GM12878 (cell line): ENCODE data around the gene GPM6B. TPM values are rescaled to one million over a fixed set of nuclear protein-coding genes. Genes with fewer than 3 reads are reported as not detected.

Source experiments
- ATF3 ChIP-seq: IDR thresholded peaks from 2 replicates; pipeline ENCODE4 v1.6.1; 2011; ENCODE audit warnings: low read depth, mild to moderate bottlenecking, low read length, moderate library complexity, borderline replicate concordance; ENCODE audit errors: extremely low read depth
- CBFB ChIP-seq: IDR thresholded peaks from 2 replicates; pipeline ENCODE4 v1.6.1; 2016; ENCODE audit warnings: antibody characterized with exemption, low read depth
- CBX3 ChIP-seq: fragments of 200-600 bp; sonication (generic); IDR thresholded peaks from 2 replicates; pipeline ENCODE4 v1.6.1; 2016; ENCODE audit warnings: low read depth, borderline replicate concordance
- CBX5 ChIP-seq: sonication (generic); IDR thresholded peaks from 2 replicates; pipeline ENCODE4 v1.6.1; 2016; ENCODE audit warnings: low read depth, moderate library complexity, mild to moderate bottlenecking, inconsistent platforms
- EGR1 ChIP-seq, 2 experiments: IDR thresholded peaks; 1 replicate in 1 of 2; 2 replicates in 1 of 2; pipeline ENCODE4 v1.6.1; 2011 to 2012; ENCODE audit warnings: low read depth in 2 of 2, low read length in 2 of 2, borderline replicate concordance in 1 of 2, mild to moderate bottlenecking in 1 of 2, moderate library complexity in 1 of 2
- EZH2 ChIP-seq: IDR thresholded peaks from 2 replicates; pipeline ENCODE4 v1.6.1; 2012; ENCODE audit warnings: low read depth, mild to moderate bottlenecking, control low read depth, inconsistent platforms, low read length, borderline replicate concordance; ENCODE audit not compliant: control insufficient read depth
- GABPA ChIP-seq: IDR thresholded peaks from 2 replicates; pipeline ENCODE4 v1.6.1; 2014; ENCODE audit warnings: antibody characterized with exemption, low read depth, mild to moderate bottlenecking, inconsistent platforms
- IKZF1 ChIP-seq: fragments of 450-650 bp; conservative IDR thresholded peaks from 2 replicates; pipeline ENCODE4 v1.6.1; 2017; ENCODE audit warnings: antibody characterized with exemption, mild to moderate bottlenecking
- IKZF2 ChIP-seq, 2 experiments: fragments of 450-650 bp; IDR thresholded peaks; 2 replicates each; pipeline ENCODE4 v1.6.1; 2017; ENCODE audit warnings: mild to moderate bottlenecking in 2 of 2, moderate library complexity in 2 of 2
- KDM1A ChIP-seq: fragments of 200-600 bp; sonication (generic); IDR thresholded peaks from 2 replicates; pipeline ENCODE4 v1.6.1; 2016; ENCODE audit warnings: borderline replicate concordance
- KLF5 ChIP-seq: fragments of 450-650 bp; IDR thresholded peaks from 2 replicates; pipeline ENCODE4 v1.6.1; 2014; ENCODE audit warnings: mild to moderate bottlenecking; ENCODE audit not compliant: partially characterized antibody
- NFXL1 ChIP-seq: fragments of 450-650 bp; IDR thresholded peaks from 2 replicates; pipeline ENCODE4 v1.6.1; 2017; ENCODE audit warnings: antibody characterized with exemption, mild to moderate bottlenecking, borderline replicate concordance
- NFYA ChIP-seq: IDR thresholded peaks from 2 replicates; pipeline ENCODE4 v1.6.1; 2011; ENCODE audit warnings: low read depth, mild to moderate bottlenecking, low read length, improper control_type of control experiment, borderline replicate concordance
- NR2C2 ChIP-seq: IDR thresholded peaks from 2 replicates; pipeline ENCODE4 v1.6.1; 2011; ENCODE audit warnings: borderline replicate concordance, low read depth; ENCODE audit not compliant: control insufficient read depth, insufficient read length
- PAX5 ChIP-seq: IDR thresholded peaks from 2 replicates; pipeline ENCODE4 v1.6.1; 2011; ENCODE audit warnings: low read depth, low read length, borderline replicate concordance
- PAX8 ChIP-seq: fragments of 450-650 bp; IDR thresholded peaks from 2 replicates; pipeline ENCODE4 v1.6.1; 2017; ENCODE audit warnings: mild to moderate bottlenecking, moderate library complexity
- PKNOX1 ChIP-seq: fragments of 450-650 bp; IDR thresholded peaks from 2 replicates; pipeline ENCODE4 v1.6.1; 2016; ENCODE audit warnings: mild to moderate bottlenecking
- POLR2A ChIP-seq: IDR thresholded peaks from 2 replicates; pipeline ENCODE4 v1.6.1; 2011; ENCODE audit warnings: low read depth, mild to moderate bottlenecking, low read length
- POLR2AphosphoS2 ChIP-seq: IDR thresholded peaks from 2 replicates; pipeline ENCODE4 v1.6.1; 2011; ENCODE audit warnings: low read depth, mild to moderate bottlenecking, low read length, improper control_type of control experiment, moderate library complexity
- RBBP5 ChIP-seq: fragments of 200-600 bp; sonication (generic); conservative IDR thresholded peaks from 2 replicates; pipeline ENCODE4 v1.6.1; 2016
- RELA ChIP-seq: fragments of 450-650 bp; IDR thresholded peaks from 2 replicates; pipeline ENCODE4 v1.8.0; 2014; ENCODE audit warnings: borderline replicate concordance; ENCODE audit not compliant: partially characterized antibody
- RFX5 ChIP-seq: IDR thresholded peaks from 2 replicates; pipeline ENCODE4 v1.6.1; 2011; ENCODE audit warnings: low read depth, low read length, improper control_type of control experiment
- RUNX3 ChIP-seq: IDR thresholded peaks from 2 replicates; pipeline ENCODE4 v1.6.1; 2012; ENCODE audit warnings: low read length, inconsistent platforms
- SIN3A ChIP-seq: IDR thresholded peaks from 2 replicates; pipeline ENCODE4 v1.6.1; 2012; ENCODE audit warnings: low read depth, low read length, improper control_type of control experiment
- SUPT20H ChIP-seq: IDR thresholded peaks from 2 replicates; pipeline ENCODE4 v1.6.1; 2011; ENCODE audit warnings: low read depth, mild to moderate bottlenecking, low read length, moderate library complexity, borderline replicate concordance; ENCODE audit not compliant: control insufficient read depth
- ZNF384 ChIP-seq: IDR thresholded peaks from 2 replicates; pipeline ENCODE4 v1.6.1; 2012; ENCODE audit warnings: low read depth, mild to moderate bottlenecking, low read length, improper control_type of control experiment, borderline replicate concordance
- ZNF592 ChIP-seq: fragments of 450-650 bp; IDR thresholded peaks from 2 replicates; pipeline ENCODE4 v1.6.1; 2017; ENCODE audit warnings: mild to moderate bottlenecking, moderate library complexity
- polyA plus RNA-seq, 11 experiments: library from polyadenylated mRNA; depleted of rRNA in 4 of 11; unstranded in 6 of 11; stranded (reverse) in 5 of 11; fragments of >200 nt; fragmentation: Nextera tagmentation in 4 of 11; fragmentation: Illumina TruSeq in 1 of 11; extraction: Ambion mirVana in 4 of 11; extraction: Trizol in 1 of 11; gene quantifications; 1 replicate in 1 of 11; 2 replicates in 10 of 11; pipeline versions ENCODE4 v1.2.1 to v1.2.3, GENCODE V29; 2011 to 2016; ENCODE audit warnings: inconsistent platforms in 2 of 11, missing spikeins in 2 of 11, low read depth in 1 of 11
- total RNA-seq, 4 experiments: library from RNA; depleted of rRNA in 3 of 4; stranded (reverse); fragments of >200 nt in 3 of 4; fragmentation: Illumina TruSeq in 1 of 4; extraction: Trizol in 1 of 4; gene quantifications; 2 replicates each; pipeline versions ENCODE4 v1.2.1 to v1.2.3, GENCODE V29; 2013 to 2021

GPM6B gene
- total and polyA plus RNA-seq, 10 of the 15 experiments (the other 5 are each of a cell fraction or from before 2014, with no cell fraction given), result 0.01 to 2.6 (median 0.37) TPM; not detected in 2

GRCh38 chrX:13761606-13762414 is 55.1 kb downstream of the GPM6B start (continued):
- no peak for TF ChIP-seq ZNF592
- no peak for TF ChIP-seq GABPA
- TF ChIP-seq IKZF1, result peak; percentile 42; the same call in 1 of the 2 replicates
- TF ChIP-seq RFX5, result no peak
- no peak for TF ChIP-seq EZH2
- no peak for TF ChIP-seq NFXL1
- no peak for TF ChIP-seq CBX3
- peak; percentile 66; the same call in 1 of the 2 replicates for TF ChIP-seq ZNF384
- TF ChIP-seq NR2C2, result no peak
- TF ChIP-seq IKZF2 (IDR thresholded peaks at IDR 0.05), result peak; percentile 38 to 39
- TF ChIP-seq SUPT20H, result no peak
- TF ChIP-seq SIN3A, result no peak
- no peak for TF ChIP-seq CBFB
- TF ChIP-seq KLF5, result no peak
- no peak for TF ChIP-seq PKNOX1
- 0 out of 2 replicates have a peak, but pooled peaks have one; percentile 42 for TF ChIP-seq CBX5
- TF ChIP-seq POLR2A, result no peak
- no peak for TF ChIP-seq RELA
- TF ChIP-seq RUNX3, result peak; percentile 63
- TF ChIP-seq POLR2AphosphoS2, result no peak
- TF ChIP-seq RBBP5, result no peak
- TF ChIP-seq PAX8, result no peak
- no peak for TF ChIP-seq NFYA
- peak; percentile 56; the same call in 1 of the 2 replicates for TF ChIP-seq PAX5
- TF ChIP-seq EGR1 (IDR thresholded peaks at IDR 0.05; ENCODE audit: borderline replicate concordance in 1 of 2, low read depth in 2 of 2, low read length in 2 of 2), result no peak
- no peak for TF ChIP-seq ATF3
- no peak for TF ChIP-seq KDM1A
